Myocyte (in vitro differentiated cells): ENCODE data around the gene FPR2. TPM values are rescaled to one million over a fixed set of nuclear protein-coding genes. Genes with fewer than 3 reads are reported as not detected.
A peak's percentile ranks its signal among the peaks of the same experiment; 100 is the strongest.
"Not testable (repeated sequence)": the region's sequence is repeated elsewhere in the genome, so short reads cannot be mapped to it uniquely, and the experiment has no call there.

ENCODE experiments used
- DNase-seq: peaks from one replicate; pipeline ENCODE4 v3.0.0-alpha.2; 2012; ENCODE audit warnings: low read depth
- polyA plus RNA-seq: library from polyadenylated mRNA; unstranded; fragments of >200 nt; gene quantifications from one replicate; pipeline ENCODE4 v1.2.1, GENCODE V29; 2012; ENCODE audit warnings: missing spikeins
- total RNA-seq: library from RNA; depleted of rRNA; stranded (reverse); fragments of >200 nt; gene quantifications from 2 replicates; pipeline ENCODE4 v1.2.3, GENCODE V29; 2014

FPR2 gene, protein sequence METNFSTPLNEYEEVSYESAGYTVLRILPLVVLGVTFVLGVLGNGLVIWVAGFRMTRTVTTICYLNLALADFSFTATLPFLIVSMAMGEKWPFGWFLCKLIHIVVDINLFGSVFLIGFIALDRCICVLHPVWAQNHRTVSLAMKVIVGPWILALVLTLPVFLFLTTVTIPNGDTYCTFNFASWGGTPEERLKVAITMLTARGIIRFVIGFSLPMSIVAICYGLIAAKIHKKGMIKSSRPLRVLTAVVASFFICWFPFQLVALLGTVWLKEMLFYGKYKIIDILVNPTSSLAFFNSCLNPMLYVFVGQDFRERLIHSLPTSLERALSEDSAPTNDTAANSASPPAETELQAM
- not detected in 2 replicates for total RNA-seq
- 0.05 TPM for polyA plus RNA-seq

DNA sequence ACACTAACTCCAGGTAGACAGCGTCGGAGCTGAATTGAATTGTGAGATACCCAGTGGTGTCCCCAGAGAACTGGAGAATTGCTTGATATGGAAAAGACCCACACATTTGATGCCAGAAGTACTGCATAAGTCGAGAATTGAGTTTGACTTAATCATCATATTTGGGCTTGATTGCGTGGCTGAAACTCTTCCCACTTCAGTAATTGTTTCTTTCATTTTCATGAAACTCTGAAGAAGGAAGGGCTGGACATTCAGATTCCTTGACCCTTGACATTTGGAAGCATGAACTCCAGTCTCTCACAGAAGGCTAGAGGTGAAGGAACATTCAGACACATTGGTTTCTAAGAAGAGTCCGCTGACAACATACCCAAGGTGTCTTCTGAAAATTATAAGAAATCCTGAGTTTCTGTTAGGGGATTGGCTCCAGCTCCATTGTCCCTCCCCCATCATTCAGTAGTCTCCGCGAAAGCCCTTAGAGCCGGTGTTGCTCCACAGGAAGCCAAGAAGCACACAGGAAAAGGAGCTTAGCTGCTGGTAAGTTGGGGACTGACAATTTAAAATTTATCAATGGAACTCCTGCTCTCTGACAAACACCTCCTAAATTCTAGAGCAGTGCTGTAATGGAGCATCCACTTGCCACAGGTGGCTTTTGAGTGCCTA, at the start of gene FPR2:
FPR2 (plus strand) TSS at position 484 of the 660 bp plus-strand sequence. CDS start 7,479 bp downstream, outside the sequence.
- DNase-seq = no peak

DNA sequence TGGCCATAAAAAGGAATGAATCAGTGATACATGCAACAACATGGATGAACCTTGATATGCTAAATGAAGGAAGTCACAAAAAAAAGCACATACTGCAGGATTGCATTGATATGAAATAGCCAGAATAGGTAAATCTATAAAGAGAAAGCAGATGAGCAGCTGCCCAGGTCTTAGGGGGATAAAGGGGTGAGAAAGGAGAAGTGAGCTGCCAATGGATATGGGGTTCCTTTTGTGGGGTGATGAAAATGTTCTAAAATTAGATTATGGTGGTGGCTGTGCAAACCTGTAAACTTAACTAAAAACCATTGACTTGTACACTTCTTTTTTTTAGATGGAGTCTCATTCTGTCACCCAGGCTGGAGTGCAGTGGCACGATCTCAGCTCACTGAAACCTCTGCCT, 49.3 kb upstream of the FPR2 start:
- DNase-seq = no peak

DNA sequence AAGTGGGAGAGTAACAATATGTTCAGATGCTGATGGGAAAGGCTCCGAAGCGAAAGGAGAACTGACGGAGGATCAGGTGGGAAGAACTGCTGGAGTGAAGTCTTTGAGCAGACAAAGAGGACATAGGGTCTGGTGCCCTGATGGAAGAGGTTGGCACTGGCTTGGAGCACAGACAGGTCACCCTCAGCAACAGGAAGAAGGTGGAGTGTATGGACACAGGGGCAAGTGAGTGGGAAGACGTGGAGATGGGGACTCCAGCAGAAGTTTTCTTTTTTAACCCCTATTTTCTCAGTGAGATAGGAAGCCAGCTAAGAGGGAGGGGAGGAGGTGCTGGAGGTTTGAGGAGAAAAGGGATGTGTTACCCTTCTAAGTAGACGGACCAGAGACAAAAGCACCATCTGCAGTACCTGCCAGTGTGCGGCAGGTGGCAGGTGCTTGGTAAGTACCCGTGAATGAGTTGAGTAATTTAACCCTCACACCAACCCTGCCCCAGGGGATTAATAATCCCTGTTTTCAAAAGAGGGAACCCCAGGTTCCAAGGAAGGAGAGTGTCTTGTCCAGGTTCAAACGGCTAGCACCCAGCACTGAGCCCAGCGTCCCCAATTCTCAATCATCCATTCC, 48.4 kb upstream of the FPR2 start:
- DNase-seq = no peak

DNA sequence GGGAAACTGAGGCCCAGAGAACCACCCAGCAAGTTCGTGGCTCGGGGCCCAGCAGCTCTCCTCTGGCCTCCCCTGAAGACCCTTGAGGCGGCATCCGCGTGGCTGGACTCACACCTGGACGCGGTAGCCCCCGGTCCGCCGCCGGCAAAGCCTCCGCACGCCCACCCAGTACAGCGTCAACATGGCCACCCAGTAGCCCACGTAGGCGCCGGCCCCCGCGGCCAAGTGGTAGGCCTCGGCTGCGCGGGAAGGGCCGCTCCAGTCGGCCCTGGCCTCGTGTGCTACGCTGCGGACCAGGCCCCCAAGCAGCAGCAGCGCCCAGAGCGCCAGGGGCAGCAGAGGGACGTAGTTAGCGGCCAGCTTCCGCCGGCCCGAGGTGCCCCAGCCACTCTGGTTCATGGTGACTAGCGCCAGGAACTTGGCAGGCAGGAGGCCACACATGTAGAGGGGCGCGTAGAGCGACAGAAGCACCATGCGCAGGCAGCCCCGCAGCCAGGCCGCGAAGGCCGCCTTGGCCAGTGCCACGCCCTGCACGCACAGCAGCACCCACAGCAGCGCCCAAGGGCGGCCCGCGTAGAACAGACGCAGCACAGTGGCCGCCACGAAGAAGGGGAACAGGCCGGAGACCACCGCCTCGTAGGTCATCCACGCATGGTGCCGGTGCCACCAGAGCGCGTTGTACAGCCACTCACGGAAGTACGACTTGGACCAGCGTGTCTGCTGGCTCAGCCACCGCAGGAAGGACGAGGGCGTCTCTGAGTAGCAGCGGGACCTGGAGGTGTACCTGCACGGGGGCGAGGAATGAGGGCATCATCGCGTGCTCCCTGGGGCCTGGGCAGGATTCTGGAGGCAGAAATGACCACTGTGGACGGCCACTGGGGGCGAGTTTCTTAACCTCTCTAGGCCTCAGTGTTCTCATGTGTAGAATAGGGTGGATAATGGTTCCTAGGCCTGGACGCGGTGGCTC, 47.4 kb upstream of the FPR2 start:
- DNase-seq = no peak

DNA sequence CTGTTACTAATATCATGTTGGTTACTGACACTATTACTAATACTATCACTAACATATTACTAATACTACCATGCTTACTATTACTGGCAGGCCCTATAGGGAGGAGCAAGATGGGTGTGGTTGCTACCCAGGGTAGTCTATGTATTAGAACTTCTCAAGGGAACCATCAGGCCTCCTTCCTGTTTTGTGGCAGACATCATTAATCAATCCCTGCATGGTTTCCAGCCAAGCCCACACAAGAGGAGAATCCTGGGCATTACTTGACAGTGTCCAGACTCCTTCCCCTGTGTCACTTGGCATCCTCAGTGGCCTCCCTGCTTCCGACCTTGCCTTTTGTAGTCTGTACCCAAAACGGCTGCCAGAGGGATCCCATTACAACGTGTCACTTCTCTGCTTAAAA, 46.1 kb upstream of the FPR2 start:
- DNase-seq = no peak

DNA sequence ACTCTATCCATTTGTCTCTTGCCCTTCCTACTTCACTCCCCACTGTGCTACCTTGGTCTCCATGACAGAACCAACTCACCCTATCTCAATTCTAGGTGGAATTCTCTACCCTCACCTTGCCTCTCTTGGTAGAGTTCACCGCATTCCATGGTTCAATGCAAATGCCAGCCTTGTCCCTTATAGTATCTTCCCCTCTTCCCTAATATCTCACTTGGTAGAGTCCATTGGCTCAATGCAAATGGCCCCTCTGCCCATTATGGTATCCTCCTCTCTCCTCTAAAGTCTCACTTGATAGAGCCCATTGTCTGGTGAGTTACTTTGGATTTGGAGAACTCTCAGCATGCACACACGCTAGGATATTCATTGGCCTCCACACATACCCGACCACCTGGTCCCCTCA, 45.1 kb upstream of the FPR2 start:
- no peak for DNase-seq

DNA sequence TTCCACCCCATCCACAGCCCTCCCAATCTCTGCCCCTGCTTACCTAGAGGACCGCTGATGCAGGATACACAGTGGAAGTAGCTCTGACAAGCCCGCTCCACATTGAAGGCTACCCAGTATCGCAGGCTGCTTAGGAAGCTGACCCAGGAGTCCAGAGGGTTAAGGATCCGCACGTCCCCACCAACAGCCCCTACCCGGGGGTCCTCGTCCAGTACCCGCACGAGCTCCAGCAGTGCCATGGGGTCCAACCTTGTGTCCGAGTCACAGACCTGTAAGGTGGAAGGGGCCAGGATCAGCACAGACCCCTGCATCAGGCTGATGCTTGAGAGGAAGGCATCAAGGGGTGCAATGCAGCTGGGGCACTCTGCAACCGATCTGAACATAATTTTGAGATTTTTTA, 44.1 kb upstream of the FPR2 start:
- DNase-seq = no peak

DNA sequence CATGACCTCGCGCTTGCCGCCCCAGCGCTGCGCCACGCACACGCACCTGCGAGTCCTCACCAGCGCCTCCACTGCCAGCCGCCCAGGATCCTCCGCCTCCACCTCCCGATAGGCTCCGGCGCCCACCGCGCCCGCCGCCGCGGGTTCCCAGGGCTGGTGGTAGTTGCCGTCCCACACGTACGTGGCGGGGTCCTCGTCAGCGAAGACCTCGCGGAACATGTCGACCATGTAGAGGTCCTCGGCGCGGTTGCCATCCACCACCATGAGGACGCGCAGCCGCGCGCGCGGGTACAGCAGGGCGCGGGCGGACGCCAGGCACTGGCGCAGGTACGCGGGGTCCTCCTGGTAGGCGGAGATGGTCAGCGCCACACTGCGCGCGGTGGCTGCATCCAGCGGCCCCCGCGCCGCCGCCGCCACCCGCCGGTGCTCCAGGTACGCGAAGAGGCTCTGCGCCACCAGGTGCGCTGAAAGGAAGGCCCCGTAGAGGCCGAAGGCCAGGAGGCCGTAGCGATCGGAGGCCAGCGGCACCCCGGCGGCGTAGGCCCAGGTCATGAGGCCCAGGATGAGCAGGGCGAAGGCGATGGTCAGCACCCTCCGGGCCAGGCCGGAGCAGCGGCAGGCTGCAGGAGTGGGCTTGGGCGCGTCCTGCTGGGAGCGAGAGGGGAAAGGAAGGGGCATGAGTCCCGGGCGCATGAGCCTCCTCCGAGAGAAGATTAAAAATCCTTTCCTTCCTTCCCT, 41.6 kb upstream of the FPR2 start:
- no peak for DNase-seq

DNA sequence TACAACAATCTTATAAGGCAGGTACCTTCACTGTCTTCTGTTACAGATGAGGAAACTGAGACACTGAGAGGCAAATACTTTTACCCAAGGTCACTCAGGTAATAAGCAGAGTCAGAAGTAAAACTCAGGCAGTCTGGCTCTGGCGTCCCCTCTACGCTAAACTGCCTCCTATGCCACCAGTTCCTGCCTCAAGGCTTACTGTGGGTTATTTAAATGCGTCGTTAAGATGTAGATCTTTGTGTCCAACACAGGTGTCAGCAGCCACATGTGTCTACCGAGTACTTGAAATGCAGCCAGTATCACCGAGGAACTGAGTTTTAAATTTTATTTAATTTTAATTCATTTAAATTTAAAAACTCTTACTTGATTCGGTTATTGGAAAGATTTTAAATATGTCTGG, 39.1 kb upstream of the FPR2 start:
- no peak for DNase-seq

DNA sequence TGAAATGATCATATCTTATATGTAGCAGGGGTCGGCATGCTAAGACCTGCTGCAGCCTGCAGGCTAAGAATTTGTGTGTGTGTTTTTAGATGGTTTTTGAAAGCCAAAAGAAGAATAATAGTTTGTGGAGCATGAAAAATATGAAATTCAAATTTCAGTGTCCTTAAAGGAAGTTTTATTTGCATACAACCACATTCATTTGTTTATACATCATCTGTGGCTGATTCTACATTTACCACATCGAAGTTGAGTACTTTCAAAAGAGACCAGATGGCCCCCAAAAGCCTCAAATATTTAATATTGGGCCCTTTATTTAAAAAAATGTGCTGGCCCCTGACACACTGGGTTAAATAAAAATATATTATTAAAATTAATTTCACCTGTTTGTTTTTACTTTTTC, 38.5 kb upstream of the FPR2 start:
- no peak for DNase-seq

DNA sequence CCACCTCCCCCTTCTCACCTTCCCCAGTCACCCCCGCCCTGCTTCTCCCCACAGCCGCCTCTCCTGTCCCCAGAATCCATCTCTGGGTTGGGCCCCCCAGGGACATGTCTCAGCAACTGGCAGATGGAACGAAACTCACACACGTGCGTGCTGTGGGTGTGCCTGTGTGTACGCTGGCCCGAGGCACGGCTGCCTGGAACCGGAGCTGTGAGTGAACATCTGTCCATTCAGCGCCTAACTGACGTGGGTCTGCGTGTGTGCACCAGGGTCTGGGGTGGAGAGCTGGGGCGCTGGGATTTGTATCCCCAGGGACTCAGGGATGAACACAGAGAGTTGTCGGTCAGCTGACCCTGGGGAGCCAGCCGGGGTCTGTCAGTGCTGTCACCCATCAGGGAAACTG, 36.4 kb upstream of the FPR2 start:
- DNase-seq = peak; percentile 72

DNA sequence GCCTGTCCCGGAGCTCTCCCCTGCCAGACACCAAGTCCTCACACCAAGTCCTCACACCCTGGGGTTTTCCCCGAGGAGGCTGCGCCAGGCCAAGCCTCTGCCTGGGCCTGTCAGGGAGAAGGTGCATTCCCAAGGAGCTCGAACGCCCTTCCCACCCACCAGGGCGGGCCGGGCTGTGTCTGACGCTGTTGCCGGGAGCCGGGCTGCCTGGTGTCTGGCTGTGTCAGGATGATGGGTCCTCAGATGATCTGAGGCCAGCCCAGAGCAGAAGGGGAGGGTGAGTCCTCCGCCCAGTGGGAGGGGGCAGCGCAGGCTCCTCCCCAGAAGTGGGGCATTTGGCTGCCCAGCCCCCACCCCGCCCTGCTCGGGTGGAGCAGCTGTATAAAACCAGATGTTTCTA, 34.9 kb upstream of the FPR2 start:
- DNase-seq = peak; percentile 88

DNA sequence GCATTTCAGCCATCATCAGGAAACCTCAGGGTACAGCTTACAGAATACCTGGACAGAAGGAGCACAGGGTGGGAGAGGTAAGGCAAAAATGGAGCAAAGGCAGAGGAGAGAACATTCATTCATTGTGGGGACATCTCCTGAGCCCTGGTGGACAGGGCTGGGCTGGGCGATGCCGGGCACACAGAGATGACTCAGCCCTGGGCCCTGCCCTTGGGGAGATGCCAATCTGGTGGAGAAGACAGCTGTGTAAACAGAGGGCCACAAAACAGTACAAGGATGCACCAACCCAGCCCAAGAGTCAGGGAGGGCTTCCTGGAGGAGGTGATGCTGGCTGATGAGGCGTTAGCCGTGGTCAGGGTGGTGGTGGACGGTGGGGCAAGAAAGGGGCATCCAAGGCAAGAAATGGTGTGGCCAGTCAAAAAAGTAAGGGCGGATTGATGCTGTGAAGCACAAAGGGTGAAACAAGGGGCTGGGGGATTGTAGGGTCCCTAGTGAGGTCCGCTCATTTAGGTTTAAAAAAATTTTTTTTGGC, 33.6 kb upstream of the FPR2 start:
- DNase-seq = peak; percentile 93

DNA sequence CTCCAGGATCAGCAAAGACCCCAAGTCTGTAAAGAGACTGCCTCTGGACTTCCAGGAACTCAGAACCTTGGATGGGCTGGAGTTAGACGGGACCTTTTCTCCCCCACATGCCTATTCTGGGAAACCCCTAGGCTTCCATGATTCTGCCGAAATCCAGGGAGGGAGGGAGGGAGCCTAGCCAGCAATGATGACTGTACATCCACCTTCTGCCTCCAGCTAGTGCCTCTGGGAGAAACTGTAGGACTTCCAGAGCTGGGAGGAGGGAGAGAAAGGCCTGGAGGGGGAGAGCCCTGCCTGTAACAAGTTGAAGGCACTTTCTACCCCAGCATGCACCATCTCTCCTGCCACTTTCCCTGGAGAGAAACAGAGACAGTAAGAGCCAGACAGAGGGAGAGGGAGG, 31.2 kb upstream of the FPR2 start:
- DNase-seq = no peak

DNA sequence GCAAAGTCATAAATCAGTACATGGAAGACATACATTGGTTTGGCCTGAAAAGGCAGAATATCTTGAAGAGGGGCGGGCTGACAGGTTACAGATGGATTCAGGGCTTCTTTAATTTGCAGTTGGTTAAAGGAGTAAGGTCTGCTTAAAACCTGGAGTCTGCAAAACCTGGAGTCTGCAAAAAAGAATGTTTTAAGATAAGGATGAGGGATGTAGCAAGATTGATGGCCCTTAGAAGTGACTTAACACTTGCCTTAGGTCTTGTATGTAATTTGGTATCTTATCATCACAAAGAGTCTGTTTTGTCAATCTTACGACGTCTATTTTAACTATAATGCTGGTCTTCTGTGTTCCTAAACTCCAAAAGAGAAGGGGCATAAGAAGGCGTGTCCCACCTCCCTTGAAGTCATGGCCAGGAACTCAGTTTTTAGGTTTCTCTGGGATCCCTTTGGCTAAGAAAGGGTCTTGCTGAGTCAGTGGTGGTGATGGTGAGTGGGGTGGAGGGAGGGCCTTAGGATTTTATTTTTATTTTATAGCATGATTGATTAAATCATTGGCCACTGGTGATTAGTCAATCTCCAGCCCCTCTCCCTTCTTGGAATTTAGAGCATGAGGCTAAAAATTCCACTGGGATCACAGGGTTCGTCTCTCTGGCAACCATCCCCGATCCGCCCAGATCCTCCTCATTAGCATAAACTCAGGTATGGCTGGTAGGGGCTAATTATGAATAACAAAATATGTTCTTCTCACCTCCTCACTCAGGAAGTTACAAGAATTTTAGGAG, 27.0 kb upstream of the FPR2 start:
- no peak for DNase-seq

DNA sequence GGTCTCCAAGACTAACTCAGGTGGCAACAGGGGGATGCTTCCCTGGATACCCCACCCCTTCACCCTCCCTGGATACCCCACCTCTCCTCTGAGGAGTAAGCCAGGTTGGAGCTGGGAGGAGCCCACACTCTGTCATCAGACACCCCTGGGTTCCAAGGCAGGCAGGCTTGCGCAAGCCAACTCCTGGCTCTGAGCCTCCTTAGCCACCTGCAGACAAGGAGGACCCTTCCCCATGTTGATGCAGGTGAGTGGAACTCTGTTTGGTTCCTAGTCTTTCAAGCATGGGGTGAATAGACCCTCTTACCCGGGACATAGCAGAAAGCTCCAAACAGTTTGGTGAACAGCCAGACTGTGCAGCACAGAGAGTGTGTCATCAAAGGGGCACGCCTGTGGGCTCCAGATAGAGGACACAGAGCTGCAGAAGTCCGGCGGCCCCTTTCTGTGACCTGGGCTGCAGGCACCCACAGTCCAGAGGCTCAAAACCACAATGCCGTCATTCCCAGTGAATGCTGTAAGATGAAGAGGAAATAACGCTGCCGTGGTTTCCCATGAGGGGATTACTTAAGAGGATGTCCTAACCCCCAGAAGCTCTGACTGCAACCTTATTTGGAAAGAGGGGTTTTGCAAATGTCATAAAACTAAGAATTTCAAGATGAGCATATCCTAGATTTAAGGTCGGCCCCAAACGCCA, 25.1 kb upstream of the FPR2 start:
- peak; percentile 86 for DNase-seq

DNA sequence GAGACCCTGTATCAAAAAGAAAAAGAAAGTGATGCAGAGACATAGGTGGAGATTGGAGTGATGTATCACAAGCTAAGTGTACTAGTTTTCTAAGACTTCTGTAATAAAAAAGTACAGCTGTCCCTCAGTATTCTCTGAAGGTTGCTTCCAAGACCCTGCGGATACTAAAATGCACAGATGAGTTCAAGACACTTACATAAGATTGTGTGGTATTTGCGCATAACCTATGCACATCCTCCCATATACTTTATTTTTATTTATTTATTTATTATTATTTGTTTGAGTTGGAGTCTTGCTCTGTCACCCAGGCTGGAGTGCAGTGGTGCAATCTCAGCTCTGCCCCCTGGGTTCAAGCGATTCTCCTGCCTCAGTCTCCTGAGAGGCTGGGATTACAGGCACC, 23.6 kb upstream of the FPR2 start:
- DNase-seq = no peak

DNA sequence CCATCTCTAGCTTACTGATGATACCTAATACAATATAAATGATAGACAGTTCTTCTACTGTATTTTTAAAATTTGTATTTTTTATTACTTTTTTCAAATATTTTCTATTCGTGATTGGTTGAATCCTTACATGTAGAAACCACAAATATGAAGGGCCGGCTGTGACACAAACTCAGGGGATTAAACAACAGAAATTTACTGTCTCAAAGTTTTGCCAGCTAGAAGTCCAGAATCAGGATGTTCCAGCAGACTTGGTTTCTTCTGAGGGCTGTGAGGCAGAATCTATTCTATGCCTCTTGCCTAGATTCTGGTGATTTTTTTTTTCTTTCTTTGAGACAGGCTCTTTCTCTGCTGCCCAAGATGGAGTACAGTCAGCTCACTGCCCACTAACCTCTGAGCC, 23.1 kb upstream of the FPR2 start:
- DNase-seq = no peak

DNA sequence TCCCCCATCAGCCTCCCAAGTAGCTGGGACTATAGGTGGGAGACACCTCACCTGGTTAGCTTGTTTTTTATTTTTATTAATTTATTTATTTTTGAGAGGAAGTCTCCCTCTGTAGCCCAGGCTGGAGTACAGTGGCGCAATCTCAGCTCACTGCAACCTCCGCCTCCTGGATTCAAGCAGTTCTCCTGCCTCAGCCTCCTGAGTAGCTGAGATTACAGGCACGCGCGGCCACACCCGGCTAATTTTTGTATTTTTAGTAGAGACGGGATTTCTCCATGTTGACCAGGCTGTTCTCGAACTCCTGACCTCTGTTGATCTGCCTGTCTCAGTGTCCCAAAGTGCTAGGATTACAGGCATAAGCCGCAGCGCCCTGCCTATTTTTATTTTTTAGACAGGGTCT, 22.5 kb upstream of the FPR2 start:
- DNase-seq = not testable (repeated sequence)
